Measurements from ENCODE around the gene GRIN3B. TPM values are rescaled to one million over a fixed set of nuclear protein-coding genes. Genes with fewer than 3 reads are reported as not detected.

The GRIN3B gene
- total RNA-seq, 2 experiments from 2014 or later: 0.10 TPM; not detected in 1

- peaks cover 2% of the 10 kb centered on the region for H3K36me3 Mint-ChIP-seq (ENCODE audit: low read depth)
- H3K27me3 Mint-ChIP-seq (ENCODE audit: low read depth): peaks cover 29% of the 10 kb centered on the region
- intact Hi-C loops (cut with micrococcal nuclease): no loop called here
- H3K9me3 Mint-ChIP-seq: no peaks in the 10 kb centered on the region
- CTCF ChIA-PET: interaction anchor here (0.7 to 1.0 kb wide), 2 partner anchors 14 to 75 kb away, joined by 3 read pairs; partner anchors contain the start of gene WDR18
- H3K4me3 Mint-ChIP-seq: no peak overlapping the region
- H3K4me1 Mint-ChIP-seq (ENCODE audit: low read depth): peaks cover 15% of the 10 kb centered on the region
- H3K27ac Mint-ChIP-seq: no peak overlapping the region
- DNase-seq: no peak
Measured at GRCh38 chr19:998064-998463, 2.2 kb upstream of the GRIN3B start.

GRCh38 chr19:999379-999719, 870 bp upstream of the GRIN3B start:
- Mint-ChIP-seq H3K4me1 (ENCODE audit: low read depth) (peaks cover 15% of the 10 kb centered on the region), H3K36me3 (ENCODE audit: low read depth) (no peaks in the 10 kb centered on the region), H3K9me3 (no peaks in the 10 kb centered on the region), H3K27me3 (ENCODE audit: low read depth) (peaks cover 29% of the 10 kb centered on the region), H3K4me3 (peak overlapping the region; percentile 34), H3K27ac (no peak overlapping the region)
- CTCF ChIA-PET: interaction anchor here (1.0 to 1.2 kb wide), 3 partner anchors 22 to 90 kb away, joined by 3 read pairs; partner anchors contain the start of gene RNU6-2
- intact Hi-C loops (cut with micrococcal nuclease): no loop called here
- DNase-seq: no peak

GRCh38 chr19:1000591-1001537, 645 bp downstream of the GRIN3B start:
- Mint-ChIP-seq H3K9me3 (no peaks in the 10 kb centered on the region), H3K36me3 (ENCODE audit: low read depth) (no peaks in the 10 kb centered on the region), H3K27me3 (ENCODE audit: low read depth) (peaks cover 29% of the 10 kb centered on the region), H3K27ac (no peak overlapping the region), H3K4me1 (ENCODE audit: low read depth) (peaks cover 15% of the 10 kb centered on the region), H3K4me3 (no peak overlapping the region)
- no peak for DNase-seq
- CTCF ChIA-PET: interaction anchor here (0.6 to 0.9 kb wide), 2 partner anchors 85 to 167 kb away, joined by 3 to 4 read pairs; no protein-coding TSS in a partner anchor
- intact Hi-C loops (cut with micrococcal nuclease): loop anchor here (1.0 kb wide), 3 partner anchors 76 to 231 kb away; no protein-coding TSS in a partner anchor

- Mint-ChIP-seq H3K9me3 (no peaks in the 10 kb centered on the region), H3K27me3 (ENCODE audit: low read depth) (peaks cover 29% of the 10 kb centered on the region), H3K4me1 (ENCODE audit: low read depth) (peaks cover 7% of the 10 kb centered on the region), H3K4me3 (no peak overlapping the region), H3K36me3 (ENCODE audit: low read depth) (no peaks in the 10 kb centered on the region), H3K27ac (no peak overlapping the region)
- peak; percentile 73 for DNase-seq
- CTCF ChIA-PET: interaction anchor here (0.6 to 0.9 kb wide), 2 partner anchors 85 to 166 kb away, joined by 3 to 4 read pairs; no protein-coding TSS in a partner anchor
- intact Hi-C loops (cut with micrococcal nuclease): loop anchor here (1.0 kb wide), 3 partner anchors 76 to 231 kb away; no protein-coding TSS in a partner anchor
Measured at GRCh38 chr19:1001538-1002166, 1.4 kb downstream of the GRIN3B start.

GRCh38 chr19:1002600-1002999, 2.4 kb downstream of the GRIN3B start:
- Mint-ChIP-seq H3K4me1 (ENCODE audit: low read depth) (peaks cover 5% of the 10 kb centered on the region), H3K36me3 (ENCODE audit: low read depth) (no peaks in the 10 kb centered on the region), H3K27me3 (ENCODE audit: low read depth) (peaks cover 29% of the 10 kb centered on the region), H3K27ac (no peak overlapping the region), H3K4me3 (no peak overlapping the region), H3K9me3 (no peaks in the 10 kb centered on the region)
- intact Hi-C loops (cut with micrococcal nuclease): no loop called here
- DNase-seq: no peak
- CTCF ChIA-PET: no interaction called here

GRCh38 chr19:1003283-1003682, 3.1 kb downstream of the GRIN3B start:
- H3K4me1 Mint-ChIP-seq (ENCODE audit: low read depth): peaks cover 5% of the 10 kb centered on the region
- H3K4me3 Mint-ChIP-seq: no peak overlapping the region
- H3K27ac Mint-ChIP-seq: no peak overlapping the region
- intact Hi-C loops (cut with micrococcal nuclease): no loop called here
- CTCF ChIA-PET: interaction anchor here (0.9 kb wide), 1 partner anchor 19 kb away, joined by 3 read pairs; no protein-coding TSS in a partner anchor
- no peaks in the 10 kb centered on the region for H3K9me3 Mint-ChIP-seq
- peaks cover 22% of the 10 kb centered on the region for H3K27me3 Mint-ChIP-seq (ENCODE audit: low read depth)
- H3K36me3 Mint-ChIP-seq (ENCODE audit: low read depth): peaks cover under 1% of the 10 kb centered on the region
- no peak for DNase-seq

GRCh38 chr19:1004204-1004802, 4.1 kb downstream of the GRIN3B start:
- H3K9me3 Mint-ChIP-seq: no peaks in the 10 kb centered on the region
- DNase-seq: no peak
- intact Hi-C loops (cut with micrococcal nuclease): no loop called here
- H3K36me3 Mint-ChIP-seq (ENCODE audit: low read depth): peaks cover 2% of the 10 kb centered on the region
- peaks cover 2% of the 10 kb centered on the region for H3K4me1 Mint-ChIP-seq (ENCODE audit: low read depth)
- CTCF ChIA-PET: interaction anchor here (0.7 to 1.0 kb wide), 3 partner anchors 18 to 141 kb away, joined by 3 read pairs; no protein-coding TSS in a partner anchor
- H3K27me3 Mint-ChIP-seq (ENCODE audit: low read depth): peaks cover 15% of the 10 kb centered on the region
- H3K4me3 Mint-ChIP-seq: no peak overlapping the region
- H3K27ac Mint-ChIP-seq: no peak overlapping the region

GRCh38 chr19:1004803-1005664, 4.8 kb downstream of the GRIN3B start:
- Mint-ChIP-seq H3K27me3 (ENCODE audit: low read depth) (peaks cover 10% of the 10 kb centered on the region), H3K4me3 (no peak overlapping the region), H3K36me3 (ENCODE audit: low read depth) (peaks cover 2% of the 10 kb centered on the region), H3K9me3 (no peaks in the 10 kb centered on the region), H3K4me1 (ENCODE audit: low read depth) (no peaks in the 10 kb centered on the region), H3K27ac (no peak overlapping the region)
- CTCF ChIA-PET: interaction anchor here (1.1 kb wide), 1 partner anchor 141 kb away, joined by 3 read pairs; no protein-coding TSS in a partner anchor
- intact Hi-C loops (cut with micrococcal nuclease): no loop called here
- DNase-seq: no peak

- no peak overlapping the region for H3K27ac Mint-ChIP-seq
Measured at GRCh38 chr19:1006711-1007398, 6.6 kb downstream of the GRIN3B start.

GRCh38 chr19:1007399-1008251, 7.4 kb downstream of the GRIN3B start:
- no peak overlapping the region for H3K4me3 Mint-ChIP-seq
- DNase-seq: no peak
- CTCF ChIA-PET: interaction anchor here (0.6 kb wide), 1 partner anchor 186 kb away, joined by 3 read pairs; no protein-coding TSS in a partner anchor
- H3K9me3 Mint-ChIP-seq: no peaks in the 10 kb centered on the region
- H3K4me1 Mint-ChIP-seq (ENCODE audit: low read depth): no peaks in the 10 kb centered on the region
- H3K36me3 Mint-ChIP-seq (ENCODE audit: low read depth): peaks cover 2% of the 10 kb centered on the region
- intact Hi-C loops (cut with micrococcal nuclease): no loop called here
- H3K27ac Mint-ChIP-seq: no peak overlapping the region
- H3K27me3 Mint-ChIP-seq (ENCODE audit: low read depth): peaks cover 1% of the 10 kb centered on the region

More at GRCh38 chr19:1006711-1007398, 6.6 kb downstream of the GRIN3B start:
- no peaks in the 10 kb centered on the region for H3K4me1 Mint-ChIP-seq (ENCODE audit: low read depth)
- peaks cover 2% of the 10 kb centered on the region for H3K36me3 Mint-ChIP-seq (ENCODE audit: low read depth)
- CTCF ChIA-PET: interaction anchor here (0.6 kb wide), 1 partner anchor 187 kb away, joined by 3 read pairs; no protein-coding TSS in a partner anchor
- DNase-seq: no peak
- intact Hi-C loops (cut with micrococcal nuclease): no loop called here
- peaks cover 4% of the 10 kb centered on the region for H3K27me3 Mint-ChIP-seq (ENCODE audit: low read depth)
- no peaks in the 10 kb centered on the region for H3K9me3 Mint-ChIP-seq
- H3K4me3 Mint-ChIP-seq: no peak overlapping the region
